Activated CD8-positive, alpha-beta memory T cell treated with anti-CD3 and anti-CD28 coated beads, Interleukin-2, amount 10 ng/mL, durations not matched to agents 7 days and 5 days (primary cell): Measurements from ENCODE around the gene PIGU. TPM values are rescaled to one million over a fixed set of nuclear protein-coding genes. Genes with fewer than 3 reads are reported as not detected.

Experiments used
- ATAC-seq: fragments of 150-1000 bp; cut with Tn5 transposase; one replicate; pipeline ENCODE4 v1.10.0; 2021; ENCODE audit warnings: moderate library complexity
- CTCF ChIA-PET: fragments of 350-600 bp; sonication (Branson Sonifier 250); formaldehyde crosslinking; loops from one replicate; lab custom pipeline; 2021; ENCODE audit warnings: antibody characterized with exemption; lab: Charles Lee
- DNase-seq: peaks from one replicate; pipeline ENCODE4 v3.0.0-alpha.2; 2020
- H3K27ac Mint-ChIP-seq: one replicate; pipeline ENCODE4 v1.8.0; 2021; ENCODE audit warnings: mild to moderate bottlenecking, mixed read lengths
- H3K27me3 Mint-ChIP-seq: one replicate; pipeline ENCODE4 v1.8.0; 2021; ENCODE audit warnings: mixed read lengths
- H3K36me3 Mint-ChIP-seq: one replicate; pipeline ENCODE4 v1.8.0; 2021; ENCODE audit warnings: mild to moderate bottlenecking, mixed read lengths
- H3K4me1 Mint-ChIP-seq: one replicate; pipeline ENCODE4 v1.8.0; 2021; ENCODE audit warnings: mixed read lengths
- H3K4me3 Mint-ChIP-seq: one replicate; pipeline ENCODE4 v1.8.0; 2021; ENCODE audit warnings: mild to moderate bottlenecking, moderate library complexity, mixed read lengths
- H3K9me3 Mint-ChIP-seq: one replicate; pipeline ENCODE4 v1.8.0; 2022; ENCODE audit warnings: low read depth, mixed read lengths
- total RNA-seq, 2 experiments: library from RNA; stranded (reverse); gene quantifications; one replicate each; pipeline ENCODE4 v1.2.3, GENCODE V29; 2021

PIGU gene
- total RNA-seq, 2 experiments from 2014 or later = 20.5 to 20.7 TPM

DNA sequence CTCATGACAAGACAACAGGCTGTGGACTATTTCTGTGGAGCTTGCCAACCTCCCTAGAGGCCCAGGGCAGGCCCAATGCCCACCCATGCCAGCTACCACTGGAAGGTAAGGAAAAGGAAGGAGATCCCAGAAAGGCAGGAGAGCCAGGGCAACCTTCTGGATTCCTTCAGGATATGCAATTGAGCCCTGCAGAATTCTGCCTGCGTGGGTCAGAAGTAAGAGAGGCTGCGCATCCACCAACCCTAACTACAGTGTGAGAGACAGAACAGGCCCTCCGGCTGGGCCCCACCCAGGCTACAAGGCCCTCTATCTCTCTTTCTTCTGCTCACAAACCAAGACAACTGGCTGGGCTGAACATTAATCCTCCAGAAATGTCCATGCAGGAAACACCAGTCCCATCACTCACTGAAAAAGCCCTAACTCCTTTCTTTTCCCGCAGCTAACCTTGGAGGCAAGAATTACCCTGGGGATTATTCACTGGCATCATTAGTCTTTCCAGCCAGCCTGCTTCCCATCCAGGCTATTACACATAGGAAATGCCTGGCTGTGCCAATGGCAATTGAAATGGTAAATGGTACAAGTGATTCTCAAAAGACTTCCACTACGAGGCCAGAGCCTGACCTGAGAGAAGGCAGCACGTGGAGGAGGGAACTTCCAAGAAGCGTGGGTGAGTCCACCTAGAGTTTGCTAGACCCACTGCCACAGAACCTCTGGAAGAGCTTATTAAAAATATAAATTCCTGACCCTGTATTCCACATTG lies 103.2 kb downstream of the PIGU start:
- H3K9me3 Mint-ChIP-seq = no peaks in the 10 kb centered on the region
- ATAC-seq = no peak
- CTCF ChIA-PET = interaction anchor here (1.8 to 2.5 kb wide), 2 partner anchors 11 to 261 kb away, joined by 5 to 6 read pairs; no protein-coding TSS in a partner anchor
- peak; percentile 27 for DNase-seq
- H3K36me3 Mint-ChIP-seq = no peaks in the 10 kb centered on the region
- peaks cover 10% of the 10 kb centered on the region for H3K4me1 Mint-ChIP-seq
- no peak overlapping the region for H3K27ac Mint-ChIP-seq
- no peak overlapping the region for H3K4me3 Mint-ChIP-seq
- no peaks in the 10 kb centered on the region for H3K27me3 Mint-ChIP-seq

DNA sequence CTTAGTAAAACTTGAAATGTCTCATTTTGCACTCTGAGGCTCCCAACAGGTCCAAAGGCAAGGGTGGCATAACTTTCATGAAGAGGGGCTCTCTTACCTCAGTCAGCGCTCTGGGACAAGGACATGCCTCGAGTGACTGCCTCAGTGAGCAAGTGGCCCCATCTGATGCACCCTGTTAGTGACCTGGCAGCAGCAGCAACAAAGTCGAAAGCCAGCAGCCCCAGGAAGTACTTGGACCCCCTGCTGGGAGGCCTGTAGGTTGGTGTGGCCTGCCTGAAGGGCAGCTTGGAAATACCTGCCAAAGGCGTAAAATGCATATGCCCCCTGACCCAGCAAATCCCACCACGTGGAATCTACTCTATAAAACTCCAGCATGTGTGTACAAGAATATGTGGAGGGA lies 105.1 kb downstream of the PIGU start:
- DNase-seq (no peak), ATAC-seq (no peak)
- H3K27ac Mint-ChIP-seq = no peak overlapping the region
- no peaks in the 10 kb centered on the region for H3K36me3 Mint-ChIP-seq
- no peaks in the 10 kb centered on the region for H3K9me3 Mint-ChIP-seq
- CTCF ChIA-PET = interaction anchor here (1.1 to 1.7 kb wide), 2 partner anchors 10 to 259 kb away, joined by 4 to 6 read pairs; no protein-coding TSS in a partner anchor
- H3K4me1 Mint-ChIP-seq = peaks cover 10% of the 10 kb centered on the region
- H3K27me3 Mint-ChIP-seq = no peaks in the 10 kb centered on the region
- H3K4me3 Mint-ChIP-seq = no peak overlapping the region

DNA sequence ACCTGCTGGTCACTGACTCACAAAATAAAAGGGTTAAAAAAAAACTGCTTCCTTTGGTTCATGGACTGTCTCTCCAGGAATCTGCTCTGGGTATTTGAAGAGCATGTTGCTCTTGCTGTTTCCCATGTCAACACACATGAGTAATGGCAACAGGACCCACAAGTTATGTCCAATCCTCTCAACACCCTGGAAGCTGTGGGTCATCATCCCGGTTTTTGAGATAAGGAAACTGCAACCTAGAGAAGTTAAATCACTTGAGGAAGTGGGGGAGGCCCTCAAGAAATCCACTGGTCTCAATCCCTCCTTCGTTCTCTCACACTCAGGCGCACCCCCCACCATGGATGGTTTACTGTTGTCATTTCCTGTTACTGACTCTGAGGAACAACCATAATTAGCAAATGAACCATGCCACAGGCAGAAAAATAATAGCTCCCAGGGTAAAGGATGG lies 106.0 kb downstream of the PIGU start:
- Mint-ChIP-seq H3K27me3 (no peaks in the 10 kb centered on the region), H3K9me3 (no peaks in the 10 kb centered on the region), H3K4me1 (peaks cover 10% of the 10 kb centered on the region), H3K4me3 (no peak overlapping the region), H3K27ac (peak overlapping the region; percentile 29), H3K36me3 (no peaks in the 10 kb centered on the region)
- CTCF ChIA-PET = interaction anchor here (1.0 to 1.7 kb wide), 4 partner anchors 9 to 258 kb away, joined by 3 to 6 read pairs (median 4); no protein-coding TSS in a partner anchor
- ATAC-seq = no peak
- no peak for DNase-seq

DNA sequence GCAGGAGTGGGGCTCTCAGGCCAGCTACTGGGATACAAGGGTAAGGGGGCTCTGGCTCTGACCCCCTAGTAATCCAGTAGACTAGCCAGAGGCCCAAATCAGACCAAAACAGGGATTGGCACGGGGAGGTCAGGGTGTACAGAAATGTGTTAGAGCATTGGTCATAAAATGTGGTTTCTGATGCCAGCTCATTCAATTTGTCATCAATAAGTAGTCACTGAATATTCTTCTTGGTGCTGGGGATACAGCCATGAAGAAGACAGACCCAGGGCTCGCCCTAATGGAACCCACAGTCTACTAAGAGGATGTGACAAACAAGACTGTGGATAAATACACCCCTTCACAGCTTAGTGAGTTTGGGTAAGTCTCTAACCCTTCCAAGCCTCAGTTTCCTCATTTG lies 107.3 kb downstream of the PIGU start:
- H3K36me3 Mint-ChIP-seq = no peaks in the 10 kb centered on the region
- H3K4me1 Mint-ChIP-seq = peaks cover 10% of the 10 kb centered on the region
- no peak overlapping the region for H3K27ac Mint-ChIP-seq
- no peaks in the 10 kb centered on the region for H3K9me3 Mint-ChIP-seq
- no peak for ATAC-seq
- CTCF ChIA-PET = interaction anchor here (1.0 kb wide), 1 partner anchor 257 kb away, joined by 3 read pairs; no protein-coding TSS in a partner anchor
- H3K4me3 Mint-ChIP-seq = no peak overlapping the region
- DNase-seq = no peak
- no peaks in the 10 kb centered on the region for H3K27me3 Mint-ChIP-seq

DNA sequence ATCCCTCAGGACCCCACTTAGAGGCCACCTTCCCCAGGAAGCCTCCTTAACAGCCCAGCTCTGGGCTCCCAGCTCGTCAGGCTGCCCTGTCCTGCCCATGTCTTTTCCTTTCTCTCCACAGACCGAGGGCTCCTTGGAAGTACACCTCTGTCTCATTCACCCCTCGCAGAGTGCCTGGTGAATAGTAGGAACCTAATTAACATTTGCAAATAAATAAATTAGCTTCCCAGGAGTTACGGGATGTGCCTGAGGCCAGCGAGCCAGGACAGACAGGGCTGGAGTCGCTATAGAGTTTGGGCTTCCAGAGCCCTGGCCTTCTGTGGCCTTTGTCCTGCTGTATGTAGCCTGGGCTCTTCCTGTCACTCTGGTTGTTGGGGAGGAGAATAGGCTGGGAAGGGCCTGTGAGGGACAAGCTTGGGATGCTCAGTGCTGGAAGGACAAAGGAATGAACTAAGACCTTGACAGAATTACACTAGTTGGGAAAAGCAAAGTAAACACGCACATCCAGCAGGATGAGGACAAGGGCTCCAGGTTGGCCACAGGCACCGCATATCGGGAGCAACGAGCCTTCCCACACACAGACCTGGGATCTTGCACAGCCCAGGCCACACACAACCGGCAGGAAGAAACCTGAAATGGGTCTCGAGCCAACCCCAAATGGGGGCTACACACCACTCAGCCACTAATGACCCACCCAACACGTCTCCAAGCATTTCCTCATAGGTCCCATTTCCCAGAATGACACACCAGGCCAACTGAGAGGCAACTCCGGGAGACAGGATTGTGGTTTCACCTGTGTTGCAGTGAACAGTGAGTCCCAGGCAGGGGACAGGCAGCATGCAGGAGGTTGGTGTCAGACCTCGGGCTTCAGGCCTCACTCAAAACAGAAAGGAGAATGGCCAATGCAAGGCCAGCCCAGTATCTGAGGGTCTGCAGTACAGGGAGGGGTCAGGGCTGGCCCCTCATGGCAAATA lies 108.7 kb downstream of the PIGU start:
- Mint-ChIP-seq H3K36me3 (no peaks in the 10 kb centered on the region), H3K4me1 (peaks cover 10% of the 10 kb centered on the region), H3K4me3 (no peak overlapping the region), H3K27ac (no peak overlapping the region), H3K27me3 (no peaks in the 10 kb centered on the region), H3K9me3 (no peaks in the 10 kb centered on the region)
- no peak for DNase-seq
- ATAC-seq = no peak
- CTCF ChIA-PET = interaction anchor here (1.5 kb wide), 1 partner anchor 30 kb away, joined by 4 read pairs; no protein-coding TSS in a partner anchor

DNA sequence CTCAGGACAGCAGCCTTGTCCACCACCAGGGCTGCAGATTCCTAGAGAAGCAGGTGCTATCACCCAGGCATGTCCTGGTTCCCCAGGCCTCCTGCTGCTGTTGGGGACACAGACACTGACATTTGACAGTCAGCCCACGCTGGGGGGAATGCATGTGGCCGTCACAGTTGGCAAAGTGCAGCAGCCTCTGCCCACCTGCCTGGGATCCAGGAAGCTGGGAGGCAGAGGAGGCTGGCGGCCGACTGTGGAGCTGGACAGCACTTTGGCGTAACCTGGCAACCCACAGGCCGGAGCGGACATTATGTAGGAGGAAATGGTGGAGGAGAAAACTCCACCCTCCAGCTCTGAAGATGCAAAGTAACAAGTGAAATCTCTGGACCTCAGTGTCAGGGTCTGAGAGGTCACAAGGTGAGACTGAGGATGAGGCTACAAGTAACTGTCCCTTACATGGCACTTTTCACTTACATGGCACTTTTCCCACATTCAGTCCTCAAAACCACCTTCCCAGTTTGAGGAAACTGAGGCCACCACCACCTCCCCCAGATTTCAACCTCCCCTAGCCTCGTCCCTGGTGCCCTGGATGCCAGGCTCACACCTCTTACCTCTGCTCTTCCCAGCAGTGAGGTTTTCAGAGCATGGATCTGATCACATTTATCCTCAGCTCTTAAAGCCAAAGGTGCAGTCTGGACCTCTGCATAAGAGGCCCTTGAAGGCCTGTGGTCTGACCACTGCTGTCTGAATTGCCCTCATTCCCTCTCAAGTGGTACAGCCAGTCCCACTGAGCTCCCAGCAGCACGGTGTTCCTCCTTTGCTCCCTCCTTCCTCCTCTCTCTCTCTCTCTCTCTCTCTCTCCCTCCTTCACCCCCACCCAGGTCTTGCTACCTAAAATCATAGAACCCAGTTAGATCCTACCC lies 109.7 kb downstream of the PIGU start:
- CTCF ChIA-PET = interaction anchor here (1.3 to 1.5 kb wide), 2 partner anchors 9 to 29 kb away, joined by 3 to 4 read pairs; partner anchors contain the start of gene MAP1LC3A
- no peak overlapping the region for H3K4me3 Mint-ChIP-seq
- no peaks in the 10 kb centered on the region for H3K9me3 Mint-ChIP-seq
- no peak for DNase-seq
- H3K4me1 Mint-ChIP-seq = peaks cover 10% of the 10 kb centered on the region
- H3K36me3 Mint-ChIP-seq = no peaks in the 10 kb centered on the region
- no peak for ATAC-seq
- H3K27ac Mint-ChIP-seq = no peak overlapping the region
- H3K27me3 Mint-ChIP-seq = no peaks in the 10 kb centered on the region

DNA sequence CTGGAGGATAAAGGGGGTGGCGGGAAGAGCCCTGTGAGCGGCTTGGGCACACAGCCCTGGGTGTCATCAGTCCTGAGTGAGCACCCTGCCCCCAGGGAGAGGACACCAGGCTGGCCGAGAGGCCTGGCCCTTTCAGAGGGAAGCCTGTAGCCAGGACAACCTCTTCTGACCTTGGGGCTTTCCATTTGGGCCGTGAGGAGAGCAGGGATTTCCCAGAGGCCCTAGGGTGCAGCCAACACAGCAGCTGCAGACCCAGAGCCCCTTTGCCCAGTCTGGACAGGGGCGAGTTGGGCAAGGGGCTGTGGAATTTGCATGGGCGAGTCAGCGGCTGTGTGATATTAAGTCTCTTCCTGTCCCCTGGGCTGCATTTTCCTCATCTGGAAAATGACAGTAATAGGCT lies 112.1 kb downstream of the PIGU start:
- Mint-ChIP-seq H3K4me3 (no peak overlapping the region), H3K4me1 (no peaks in the 10 kb centered on the region), H3K27ac (no peak overlapping the region), H3K27me3 (no peaks in the 10 kb centered on the region), H3K9me3 (no peaks in the 10 kb centered on the region), H3K36me3 (no peaks in the 10 kb centered on the region)
- DNase-seq (no peak), ATAC-seq (no peak)
- CTCF ChIA-PET = no interaction called here

DNA sequence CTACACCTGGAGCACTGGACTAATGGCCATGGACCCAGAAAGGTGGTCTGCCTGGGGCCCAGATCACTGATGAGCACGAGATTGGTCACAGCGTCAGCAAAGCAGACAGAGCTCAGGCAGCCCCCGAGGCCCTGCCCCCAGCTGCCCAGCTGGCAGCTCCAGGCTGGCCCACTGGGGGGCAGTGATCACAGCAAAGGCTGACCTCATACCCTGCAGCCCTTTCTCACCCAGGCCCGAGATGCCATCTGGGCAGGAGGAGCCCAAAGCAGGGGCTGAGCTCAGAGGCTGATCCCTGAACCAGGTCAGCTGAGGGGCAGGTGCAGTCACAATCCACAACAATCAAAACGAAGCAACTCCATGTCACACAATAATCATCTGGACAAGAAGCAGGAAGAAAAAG lies 114.3 kb downstream of the PIGU start:
- Mint-ChIP-seq H3K4me3 (no peak overlapping the region), H3K36me3 (no peaks in the 10 kb centered on the region), H3K27me3 (no peaks in the 10 kb centered on the region), H3K9me3 (no peaks in the 10 kb centered on the region), H3K27ac (no peak overlapping the region), H3K4me1 (peaks cover 5% of the 10 kb centered on the region)
- no peak for DNase-seq
- no peak for ATAC-seq
- CTCF ChIA-PET = interaction anchor here (0.8 to 2.0 kb wide), 8 partner anchors 8 to 249 kb away, joined by 3 to 8 read pairs (median 4); partner anchors contain the start of gene PIGU

DNA sequence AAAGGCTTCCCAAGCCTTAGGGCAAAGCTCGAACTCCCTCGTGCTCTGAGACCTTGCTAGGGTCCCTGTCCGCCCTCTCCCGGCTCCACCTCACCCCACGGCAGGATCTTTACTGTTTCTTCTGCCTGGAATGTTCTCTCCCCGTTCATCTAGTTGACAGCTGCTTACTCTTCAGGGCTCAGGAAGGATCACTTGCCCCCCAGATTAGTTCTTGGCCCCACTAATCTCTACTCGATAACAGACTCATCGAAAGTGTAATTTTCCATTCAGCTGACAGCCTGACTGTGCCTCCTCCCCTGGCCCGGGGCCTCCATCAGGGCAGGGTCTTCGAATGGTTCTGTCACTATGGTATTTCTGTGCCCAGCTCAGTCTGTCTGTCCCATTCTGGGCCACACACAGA lies 115.2 kb downstream of the PIGU start:
- H3K9me3 Mint-ChIP-seq = no peaks in the 10 kb centered on the region
- ATAC-seq (no peak), DNase-seq (no peak)
- CTCF ChIA-PET = interaction anchor here (0.9 to 2.0 kb wide), 5 partner anchors 9 to 626 kb away, joined by 3 to 8 read pairs (median 6); no protein-coding TSS in a partner anchor
- peaks cover 9% of the 10 kb centered on the region for H3K4me1 Mint-ChIP-seq
- no peak overlapping the region for H3K27ac Mint-ChIP-seq
- no peak overlapping the region for H3K4me3 Mint-ChIP-seq
- no peaks in the 10 kb centered on the region for H3K36me3 Mint-ChIP-seq
- no peaks in the 10 kb centered on the region for H3K27me3 Mint-ChIP-seq

DNA sequence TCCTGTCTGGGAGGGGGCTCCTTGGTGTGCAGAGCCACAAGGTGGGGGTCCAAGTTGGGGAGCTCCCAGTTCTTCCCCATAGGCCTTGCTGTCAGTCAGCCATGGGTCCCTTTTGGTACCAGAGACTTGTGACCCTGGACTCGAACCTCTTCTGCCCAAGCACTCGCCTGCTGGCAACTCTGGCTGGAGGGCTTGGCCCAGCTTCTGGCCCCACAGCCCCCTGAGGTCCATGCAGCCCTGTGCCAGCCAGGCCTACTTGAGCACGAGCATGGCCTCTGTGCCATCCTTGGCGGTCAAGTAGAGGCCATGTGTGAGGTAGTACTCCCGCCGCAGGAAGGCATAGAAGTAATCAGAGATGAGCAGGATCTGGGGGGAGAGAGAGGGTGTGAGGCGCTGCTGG lies 116.3 kb downstream of the PIGU start:
- DNase-seq (no peak), ATAC-seq (no peak)
- no peaks in the 10 kb centered on the region for H3K9me3 Mint-ChIP-seq
- no peak overlapping the region for H3K27ac Mint-ChIP-seq
- no peaks in the 10 kb centered on the region for H3K27me3 Mint-ChIP-seq
- no peak overlapping the region for H3K4me3 Mint-ChIP-seq
- no peaks in the 10 kb centered on the region for H3K36me3 Mint-ChIP-seq
- CTCF ChIA-PET = no interaction called here
- peaks cover 9% of the 10 kb centered on the region for H3K4me1 Mint-ChIP-seq

DNA sequence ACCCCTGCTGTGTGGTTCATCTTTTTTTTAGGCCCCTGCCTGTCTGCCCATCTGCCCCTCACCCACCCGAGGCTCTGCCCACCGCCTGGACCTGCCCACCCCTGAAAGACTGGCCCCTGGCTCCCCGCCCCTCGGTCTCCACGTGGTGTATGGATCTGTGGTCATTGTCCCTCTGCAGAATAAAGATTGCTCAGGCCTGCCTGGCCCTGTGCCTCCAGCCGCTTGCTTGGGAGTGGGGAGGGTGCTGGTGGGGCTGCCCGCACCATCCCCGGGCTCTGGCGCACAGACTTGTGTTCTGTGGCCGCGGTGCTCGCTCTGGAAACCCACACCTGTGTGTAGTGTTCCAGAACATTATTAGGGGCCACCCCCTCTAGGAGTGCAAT lies 116.8 kb downstream of the PIGU start:
- no peak overlapping the region for H3K4me3 Mint-ChIP-seq
- no peaks in the 10 kb centered on the region for H3K9me3 Mint-ChIP-seq
- CTCF ChIA-PET = no interaction called here
- no peak for DNase-seq
- H3K4me1 Mint-ChIP-seq = peaks cover 9% of the 10 kb centered on the region
- no peak for ATAC-seq
- no peaks in the 10 kb centered on the region for H3K27me3 Mint-ChIP-seq
- H3K36me3 Mint-ChIP-seq = no peaks in the 10 kb centered on the region
- H3K27ac Mint-ChIP-seq = no peak overlapping the region

DNA sequence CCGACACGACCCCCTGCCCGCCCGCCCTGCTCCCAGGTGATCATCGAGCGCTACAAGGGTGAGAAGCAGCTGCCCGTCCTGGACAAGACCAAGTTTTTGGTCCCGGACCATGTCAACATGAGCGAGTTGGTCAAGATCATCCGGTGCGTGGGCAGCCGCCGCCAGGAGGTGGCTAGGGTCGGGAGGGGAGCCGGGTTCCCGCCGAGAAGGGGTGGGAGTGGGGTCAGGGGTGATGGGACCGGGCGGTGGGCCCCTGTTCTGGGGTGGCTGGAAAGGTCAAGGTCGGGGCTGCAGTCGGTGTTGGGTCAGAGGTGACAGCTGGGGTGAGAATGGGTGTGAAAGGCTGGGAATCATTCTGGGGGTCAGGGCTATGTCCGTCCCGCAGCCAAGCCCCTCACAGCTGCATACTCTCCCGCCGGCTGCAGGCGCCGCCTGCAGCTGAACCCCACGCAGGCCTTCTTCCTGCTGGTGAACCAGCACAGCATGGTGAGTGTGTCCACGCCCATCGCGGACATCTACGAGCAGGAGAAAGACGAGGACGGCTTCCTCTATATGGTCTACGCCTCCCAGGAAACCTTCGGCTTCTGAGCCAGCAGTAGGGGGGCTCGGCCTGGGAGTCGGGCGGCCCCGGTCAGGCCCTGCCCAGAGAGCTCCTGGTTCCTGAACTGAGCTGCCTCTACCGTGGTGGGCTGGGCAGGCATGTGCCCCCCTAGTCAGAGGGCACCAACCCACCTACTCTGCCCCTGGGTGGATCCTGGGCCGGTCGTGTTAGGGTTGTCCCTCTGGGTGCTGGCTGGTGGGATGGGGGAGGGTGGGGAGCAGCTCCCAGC lies 117.4 kb downstream of the PIGU start:
- DNase-seq (no peak), ATAC-seq (no peak)
- H3K4me3 Mint-ChIP-seq = peak overlapping the region; percentile 57
- no peaks in the 10 kb centered on the region for H3K9me3 Mint-ChIP-seq
- peaks cover 9% of the 10 kb centered on the region for H3K4me1 Mint-ChIP-seq
- CTCF ChIA-PET = interaction anchor here (0.8 to 1.9 kb wide), 3 partner anchors 148 to 369 kb away, joined by 3 to 7 read pairs (median 3); no protein-coding TSS in a partner anchor
- H3K27me3 Mint-ChIP-seq = no peaks in the 10 kb centered on the region
- peak overlapping the region; percentile 36 for H3K27ac Mint-ChIP-seq
- H3K36me3 Mint-ChIP-seq = no peaks in the 10 kb centered on the region
